CD4-positive, alpha-beta T cell treated with Interleukin-15 for 4 hours (primary cell): ENCODE results near the gene SLC6A18.

Experiments used
- DNase-seq: peaks from one replicate; pipeline ENCODE4 v3.0.0-alpha.2; 2020; ENCODE audit warnings: low spot score

SLC6A18 gene

DNA sequence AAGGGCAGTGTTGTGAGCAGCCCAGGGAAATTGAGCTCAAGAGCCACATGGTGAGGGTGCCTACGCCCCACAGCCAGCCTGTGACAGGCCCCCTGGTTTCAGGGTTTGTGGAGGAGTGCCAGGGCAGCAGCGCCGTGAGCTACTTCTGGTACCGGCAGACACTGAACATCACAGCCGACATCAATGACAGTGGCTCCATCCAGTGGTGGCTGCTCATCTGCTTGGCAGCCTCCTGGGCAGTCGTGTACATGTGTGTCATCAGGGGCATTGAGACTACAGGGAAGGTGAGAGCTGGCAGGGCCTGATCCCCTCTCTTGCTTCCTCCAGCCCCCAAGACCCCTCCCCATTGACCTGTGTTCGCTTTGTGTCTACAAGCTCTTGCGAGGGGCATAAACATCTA, 10.2 kb downstream of the SLC6A18 start:
- no peak for DNase-seq

DNA sequence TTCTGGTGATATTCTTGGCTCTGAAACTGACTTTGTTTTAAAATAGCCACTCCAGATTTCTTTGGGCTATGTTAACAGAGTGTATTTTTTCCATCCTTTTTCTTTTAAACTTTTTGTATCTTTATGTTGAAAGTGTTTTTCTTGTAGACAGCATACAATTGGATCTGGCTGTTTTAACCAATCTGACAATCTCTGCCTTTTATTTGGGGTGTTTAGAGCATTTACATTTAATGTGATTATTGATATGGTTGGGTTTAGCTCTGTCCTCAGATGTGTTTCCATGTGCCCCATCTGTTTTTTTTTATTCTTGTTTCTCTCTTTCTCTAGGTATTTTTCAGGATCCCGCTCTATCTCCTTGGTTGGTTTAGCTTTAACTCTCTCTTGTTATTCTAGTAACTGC, 10.7 kb downstream of the SLC6A18 start:
- no peak for DNase-seq

DNA sequence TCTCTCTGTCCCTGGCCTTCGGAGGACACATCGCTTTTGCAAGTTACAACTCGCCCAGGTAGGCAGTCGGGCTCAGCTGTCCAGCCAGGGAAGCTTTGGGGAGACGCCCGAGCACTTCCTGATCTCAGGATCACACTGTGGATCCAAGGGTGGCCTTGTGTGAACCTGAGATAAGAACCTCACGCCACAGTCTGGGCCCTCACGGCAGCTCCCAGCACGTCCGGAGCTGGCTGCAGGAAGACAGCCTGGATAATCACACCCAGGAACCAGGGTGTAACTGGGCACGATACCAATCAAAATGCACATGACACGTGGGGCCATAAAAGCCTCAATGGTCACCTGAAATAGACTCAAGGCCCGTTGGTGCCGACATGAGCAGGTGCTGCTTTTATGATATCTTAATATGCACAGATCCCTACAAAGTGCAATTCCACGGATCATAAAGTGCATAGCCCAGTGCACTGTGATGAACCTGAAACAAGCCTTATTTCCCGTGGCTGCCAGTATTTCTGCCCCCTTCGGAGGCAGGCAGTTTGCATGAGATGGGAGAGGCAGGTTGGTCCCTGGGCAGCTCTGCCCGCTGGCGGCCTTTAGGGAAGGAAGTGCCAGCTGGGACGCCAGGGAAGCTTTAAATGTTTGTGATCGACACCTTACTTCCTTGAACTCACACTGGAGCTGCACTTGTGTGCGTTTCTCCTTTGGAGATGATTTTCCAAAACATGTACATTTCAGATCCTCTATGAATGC, 14.5 kb downstream of the SLC6A18 start:
- no peak for DNase-seq

DNA sequence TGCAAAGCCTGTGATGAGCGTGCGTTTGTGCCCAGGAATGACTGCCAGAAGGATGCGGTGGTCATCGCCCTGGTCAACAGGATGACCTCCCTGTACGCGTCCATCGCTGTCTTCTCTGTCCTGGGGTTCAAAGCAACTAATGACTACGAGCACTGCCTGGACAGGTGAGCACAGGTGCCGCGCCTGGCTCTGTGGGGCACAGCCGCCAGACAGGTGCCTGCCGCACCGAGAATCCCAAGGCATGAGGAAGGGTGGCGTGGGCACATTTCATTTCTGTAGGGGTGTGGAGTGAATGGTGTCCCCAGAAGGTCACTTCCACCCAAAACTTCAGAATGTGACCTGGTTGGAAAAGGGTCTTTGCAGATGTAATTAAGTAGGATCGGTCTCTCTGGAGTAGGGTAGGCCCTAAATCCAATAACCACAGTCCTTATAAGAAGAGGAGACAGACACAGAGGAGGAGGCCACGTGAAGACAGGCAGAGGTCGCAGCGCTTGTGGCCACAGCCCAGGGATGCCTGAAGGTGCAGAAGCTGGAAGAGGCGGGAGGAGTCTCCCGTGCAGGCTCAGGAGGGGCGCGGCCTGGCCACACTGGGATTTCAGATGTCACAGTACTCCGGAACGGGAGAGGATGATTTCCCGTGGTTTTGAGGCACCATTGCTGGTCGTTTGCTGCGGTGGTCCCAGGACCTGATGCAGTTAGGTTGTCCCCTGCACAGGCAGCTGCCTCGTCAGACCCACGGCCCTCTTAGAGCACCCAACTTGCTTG, 15.5 kb downstream of the SLC6A18 start:
- DNase-seq = no peak

DNA sequence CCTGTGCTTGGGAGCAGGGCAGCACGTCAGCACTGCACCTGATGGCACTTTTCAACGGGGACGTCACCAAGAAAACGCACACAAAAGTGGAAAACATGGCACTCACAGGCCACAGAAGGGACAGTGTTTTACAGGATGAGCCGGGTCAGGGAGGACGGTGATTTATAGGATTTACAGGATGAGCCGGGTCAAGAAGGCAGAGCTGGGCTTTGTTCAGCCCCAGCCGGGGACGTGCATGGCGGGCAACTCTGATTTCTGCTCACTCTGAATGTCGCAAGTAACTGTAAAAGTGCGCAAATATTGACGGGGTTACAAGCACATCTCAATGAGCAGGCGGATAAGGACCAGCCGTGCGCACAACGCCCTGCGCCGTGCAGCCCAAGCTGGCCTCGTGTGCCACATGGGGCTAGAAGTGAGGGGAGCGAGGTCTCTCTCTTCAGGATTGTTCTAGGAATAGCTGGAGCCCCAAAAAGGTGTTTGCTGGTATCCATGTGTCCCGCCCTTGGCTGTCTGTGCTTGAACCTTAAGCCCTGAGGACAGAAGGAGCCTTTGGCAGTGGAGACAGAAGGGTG, 16.4 kb downstream of the SLC6A18 start:
- no peak for DNase-seq

DNA sequence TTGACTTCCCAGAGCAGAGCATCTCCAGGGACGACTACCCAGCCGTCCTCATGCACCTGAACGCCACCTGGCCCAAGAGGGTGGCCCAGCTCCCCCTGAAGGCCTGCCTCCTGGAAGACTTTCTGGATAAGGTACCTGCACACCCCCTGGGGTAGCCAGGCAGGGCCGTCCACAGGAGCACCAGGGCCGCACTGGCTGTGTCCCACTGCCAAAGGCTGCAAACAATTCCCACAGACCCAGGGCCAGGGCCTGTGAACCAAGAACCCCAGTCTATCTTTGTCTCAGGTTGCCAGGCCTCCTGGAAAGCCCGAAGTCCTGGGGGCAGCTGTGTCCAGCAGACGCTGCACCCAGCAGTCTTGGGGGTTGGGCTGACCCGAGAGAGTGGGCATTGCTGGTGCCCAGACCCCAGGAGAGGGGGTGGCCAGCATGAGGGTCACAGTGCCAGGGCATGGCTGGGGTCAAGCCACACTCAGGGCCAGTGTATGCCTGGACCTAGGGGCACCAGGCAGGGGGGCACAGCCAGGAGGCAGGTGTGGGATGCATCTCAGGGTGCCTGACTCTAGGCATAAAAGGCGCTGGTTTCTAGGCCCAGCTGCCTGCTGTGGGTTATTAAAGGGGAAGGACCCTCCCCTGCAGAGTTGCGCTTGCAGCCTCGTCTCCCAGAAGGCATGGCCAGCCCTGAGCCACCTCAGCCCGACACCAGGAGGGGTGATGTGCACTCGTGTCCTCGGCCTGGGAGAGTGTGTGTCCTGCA, 17.7 kb downstream of the SLC6A18 start:
- no peak for DNase-seq

DNA sequence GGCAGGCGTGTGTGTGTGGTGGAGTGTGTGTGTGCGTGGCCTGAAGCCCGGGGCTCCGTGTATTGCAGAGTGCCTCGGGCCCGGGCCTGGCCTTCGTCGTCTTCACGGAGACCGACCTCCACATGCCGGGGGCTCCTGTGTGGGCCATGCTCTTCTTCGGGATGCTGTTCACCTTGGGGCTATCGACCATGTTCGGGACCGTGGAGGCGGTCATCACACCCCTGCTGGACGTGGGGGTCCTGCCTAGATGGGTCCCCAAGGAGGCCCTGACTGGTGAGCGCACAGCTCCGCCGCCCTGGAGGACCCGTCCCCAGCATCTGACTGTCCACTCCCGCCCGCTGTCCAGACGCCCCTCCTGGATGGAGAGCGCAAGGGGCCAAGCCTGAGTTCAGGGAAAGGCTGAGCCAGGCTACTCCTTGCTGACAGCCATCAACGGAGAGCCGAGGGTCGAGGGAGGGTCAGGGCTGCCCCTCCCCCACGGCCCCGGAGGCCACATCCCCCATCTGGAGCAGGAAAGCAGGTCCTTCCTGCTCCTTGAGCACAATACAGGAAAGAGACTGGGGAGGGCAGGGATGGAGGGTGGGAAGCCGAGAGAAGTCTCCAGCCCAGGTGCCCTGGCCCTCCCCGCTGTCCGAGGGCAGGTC, 18.4 kb downstream of the SLC6A18 start:
- DNase-seq = no peak

DNA sequence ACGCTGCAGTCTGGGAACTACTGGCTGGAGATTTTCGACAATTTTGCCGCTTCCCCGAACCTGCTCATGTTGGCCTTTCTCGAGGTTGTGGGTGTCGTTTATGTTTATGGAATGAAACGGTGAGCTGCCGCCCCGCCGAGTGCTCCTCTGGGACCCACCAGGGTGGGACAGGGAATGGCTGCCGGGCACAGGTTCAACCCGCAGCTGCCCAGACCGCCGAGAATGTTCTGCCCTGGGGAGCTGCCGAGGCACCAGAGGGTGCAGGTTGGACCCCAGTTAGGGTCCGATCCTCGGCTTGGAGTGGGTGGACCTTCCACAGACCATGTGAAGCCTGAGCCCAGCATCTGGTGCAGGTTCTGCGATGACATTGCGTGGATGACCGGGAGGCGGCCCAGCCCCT, 19.1 kb downstream of the SLC6A18 start:
- DNase-seq = no peak

DNA sequence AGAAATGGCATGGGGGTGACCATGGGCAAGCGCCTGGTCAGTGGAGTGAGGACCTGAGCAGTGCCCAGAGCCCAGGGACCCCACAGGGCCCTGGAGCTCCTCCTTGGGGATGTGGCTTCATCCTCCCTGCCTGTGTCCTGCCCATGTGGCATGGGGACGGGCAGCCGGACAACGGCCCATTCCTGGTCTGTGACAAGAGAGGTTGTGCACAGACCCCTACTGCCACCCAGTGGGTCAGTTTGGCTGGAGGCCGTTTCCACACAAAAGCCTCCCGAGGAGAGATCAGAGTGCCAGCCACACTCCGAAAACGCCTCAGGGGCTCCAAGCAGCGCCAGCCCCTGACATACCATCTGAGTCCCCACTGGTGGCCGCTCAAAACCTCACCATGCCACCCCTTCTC, 19.8 kb downstream of the SLC6A18 start:
- DNase-seq = no peak

DNA sequence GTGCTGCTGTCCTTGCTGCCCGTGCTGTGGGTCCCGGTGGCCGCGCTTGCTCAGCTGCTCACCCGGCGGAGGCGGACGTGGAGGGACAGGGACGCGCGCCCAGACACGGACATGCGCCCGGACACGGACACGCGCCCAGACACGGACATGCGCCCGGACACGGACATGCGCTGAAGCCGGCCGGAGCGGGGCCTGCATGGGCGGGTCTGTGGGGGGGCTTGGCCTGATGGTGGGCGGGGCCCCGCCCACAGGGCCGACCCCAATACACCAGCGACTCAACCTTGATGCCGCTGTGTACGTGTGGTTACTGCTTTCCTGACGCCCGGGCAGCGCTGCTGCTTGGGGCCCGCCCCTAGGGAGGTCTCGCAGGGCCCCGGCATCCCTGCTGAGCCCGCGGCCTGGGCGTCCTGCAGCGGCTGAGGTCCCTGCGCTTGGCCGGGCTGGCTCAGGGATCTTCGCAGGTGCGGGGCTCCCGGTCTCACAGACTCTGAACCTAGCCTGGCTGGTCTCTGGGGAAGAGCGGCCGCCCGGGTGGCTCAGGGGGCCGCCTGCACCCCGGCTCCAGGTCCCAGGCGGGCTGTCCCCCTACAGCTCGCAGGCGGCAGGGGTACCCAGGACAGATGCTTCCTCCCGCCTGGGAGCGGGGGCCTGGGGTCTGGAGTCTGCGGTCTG, 20.9 kb downstream of the SLC6A18 start:
- no peak for DNase-seq

DNA sequence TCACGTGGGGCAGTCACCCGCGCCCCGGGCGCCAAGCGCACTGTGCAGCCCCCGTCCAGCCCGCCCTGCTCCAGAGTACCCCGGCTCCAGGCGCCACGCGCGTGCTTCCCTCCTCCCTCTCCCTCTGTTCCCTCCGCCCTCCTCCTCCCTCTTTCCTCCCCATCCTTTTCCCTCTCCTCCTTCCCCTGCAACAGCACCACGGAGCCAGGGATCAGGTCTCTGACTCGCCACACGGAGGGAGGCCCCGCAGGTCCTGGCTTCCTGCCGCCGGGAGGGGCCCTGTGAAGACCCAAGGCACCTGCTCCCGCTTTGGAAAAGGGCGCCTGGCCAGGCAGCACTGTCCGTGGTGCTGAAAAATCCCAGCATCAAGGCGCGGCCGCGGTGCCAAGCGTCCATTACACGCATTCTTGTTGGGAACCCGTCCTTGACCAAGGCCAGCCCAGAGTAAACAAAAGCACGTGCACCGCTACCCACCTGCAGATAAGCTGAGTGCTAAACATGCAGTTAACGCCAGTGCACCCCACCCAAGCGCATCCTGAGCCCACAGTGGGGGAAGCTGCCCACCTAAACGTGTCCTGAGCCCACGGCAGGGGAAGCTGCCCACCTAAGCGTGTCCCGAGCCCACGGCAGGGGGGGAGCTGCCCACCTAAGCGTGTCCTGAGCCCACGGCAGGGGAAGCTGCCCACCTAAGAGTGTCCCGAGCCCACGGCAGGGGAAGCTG, 21.7 kb downstream of the SLC6A18 start:
- no peak for DNase-seq

DNA sequence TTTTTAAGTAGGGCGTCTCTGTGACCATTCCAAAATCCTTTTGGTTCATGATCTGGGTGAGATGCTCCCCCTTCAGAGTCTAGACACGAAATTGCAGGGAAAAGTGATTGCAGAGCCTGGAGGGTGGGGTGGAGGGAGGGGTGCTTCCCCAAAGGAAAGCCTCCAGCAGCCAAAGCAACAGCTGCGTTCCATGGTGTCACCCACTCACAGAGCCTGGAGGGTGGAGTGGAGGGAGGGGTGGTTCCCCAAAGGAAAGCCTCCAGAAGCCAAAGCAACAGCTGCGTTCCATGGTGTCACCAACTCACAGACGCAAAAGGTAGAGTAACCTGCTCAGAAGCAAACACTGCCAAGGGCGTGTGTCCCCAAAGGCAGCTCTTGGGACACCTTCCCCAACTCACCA, 22.6 kb downstream of the SLC6A18 start:
- no peak for DNase-seq

DNA sequence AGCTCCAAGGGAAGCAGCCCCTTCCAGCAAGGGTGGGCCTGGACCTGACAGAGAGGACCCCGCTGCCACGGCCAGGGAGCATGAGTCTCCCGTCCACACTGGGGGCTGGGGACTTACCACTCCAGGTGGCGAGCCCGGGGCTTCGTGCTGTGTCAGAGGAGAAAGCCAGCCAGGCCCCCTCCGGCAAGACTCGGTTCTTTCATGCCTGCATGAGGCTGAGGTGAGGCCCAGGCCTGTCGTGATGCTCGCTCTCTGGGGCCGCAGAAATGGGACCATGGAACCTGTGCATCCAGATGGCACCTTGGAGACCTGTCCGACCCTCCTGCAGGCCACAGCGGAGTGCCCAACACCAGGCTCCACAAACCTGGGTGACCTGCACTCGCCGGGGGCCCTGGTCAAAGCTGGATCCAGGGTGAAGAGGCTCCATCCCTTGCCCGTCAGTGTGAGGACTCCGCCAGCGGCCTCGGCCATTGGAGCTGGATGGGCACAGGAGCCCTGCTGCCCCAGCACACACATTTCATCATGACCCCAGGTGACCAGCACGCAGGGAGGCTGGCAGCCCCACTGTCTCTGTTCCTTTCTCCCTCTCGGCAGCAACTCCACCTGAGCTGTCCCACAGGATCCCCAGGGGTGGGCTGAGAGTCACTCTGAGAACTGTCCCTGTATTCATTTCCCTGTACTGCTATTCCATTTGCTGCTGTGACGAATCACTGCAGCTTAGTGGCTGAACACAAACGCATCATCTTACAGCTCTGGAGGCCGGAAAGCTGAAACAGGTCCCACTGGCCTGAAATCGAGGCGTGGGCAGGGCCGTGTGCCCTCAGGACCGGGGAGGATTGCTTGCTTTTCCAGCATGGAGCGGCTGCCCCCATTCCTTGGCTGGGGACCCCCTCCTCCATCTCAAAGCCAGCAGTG, 24.4 kb downstream of the SLC6A18 start:
- DNase-seq = no peak

DNA sequence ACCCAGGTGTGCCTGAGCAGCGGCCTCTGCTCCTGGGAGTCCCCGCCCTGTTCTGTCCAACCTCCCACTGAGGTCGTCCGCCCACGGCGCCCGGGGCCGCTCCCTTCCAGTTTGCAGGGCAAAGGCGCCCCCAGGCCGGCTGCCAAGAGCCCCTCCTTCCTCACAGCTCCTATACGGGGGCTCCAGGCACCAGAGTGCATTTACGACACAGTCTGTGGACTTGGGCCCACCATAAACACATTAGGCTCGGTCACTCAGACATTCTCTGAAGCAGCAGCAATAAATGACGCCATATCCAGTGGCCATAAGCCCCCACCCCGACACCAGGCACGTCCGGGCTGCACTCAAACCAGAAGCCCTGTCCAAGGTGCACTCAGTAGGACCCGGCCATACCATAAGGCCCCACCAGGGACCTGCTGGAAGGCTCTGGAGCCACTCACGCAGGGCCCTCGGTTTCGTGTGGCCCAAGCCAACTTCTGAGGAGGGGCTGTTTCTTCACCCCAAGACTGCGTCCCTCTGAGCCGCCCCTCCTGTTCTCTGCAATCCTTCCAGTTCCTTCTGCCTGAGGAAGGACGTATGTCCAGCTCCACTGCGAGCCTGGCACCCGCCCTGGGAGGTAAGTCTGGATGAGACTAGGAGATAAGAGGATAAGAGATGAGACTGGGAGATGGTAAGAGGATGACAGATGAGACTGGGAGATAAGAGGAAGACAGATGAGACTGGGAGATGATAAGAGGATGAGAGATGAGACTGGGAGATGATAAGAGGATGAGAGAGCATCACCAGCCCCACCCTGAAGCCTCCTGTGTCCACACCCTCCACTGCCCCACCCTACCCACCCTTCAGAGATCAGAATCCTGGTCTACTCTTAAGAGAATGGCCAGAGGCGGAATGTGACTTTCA, 26.7 kb downstream of the SLC6A18 start:
- no peak for DNase-seq

DNA sequence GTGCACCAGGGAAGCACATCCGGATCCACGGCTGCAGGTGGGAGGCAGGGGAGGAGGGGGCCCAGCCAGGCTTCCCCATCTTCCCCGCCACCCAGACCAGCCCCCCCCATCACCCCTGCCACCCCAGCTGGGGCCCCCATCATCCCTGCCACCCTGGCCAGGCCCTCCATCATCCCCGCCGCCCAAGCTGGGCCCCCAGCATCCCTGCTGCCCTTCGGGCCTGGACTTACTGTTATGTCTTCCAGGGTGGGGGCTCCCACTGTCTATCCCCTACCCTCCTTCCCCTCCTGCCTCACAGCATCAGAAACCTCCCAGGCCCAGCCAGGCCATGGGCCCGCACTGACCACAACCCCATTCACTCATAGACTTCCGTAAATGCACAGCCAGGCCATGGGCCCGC, 27.5 kb downstream of the SLC6A18 start:
- no peak for DNase-seq

DNA sequence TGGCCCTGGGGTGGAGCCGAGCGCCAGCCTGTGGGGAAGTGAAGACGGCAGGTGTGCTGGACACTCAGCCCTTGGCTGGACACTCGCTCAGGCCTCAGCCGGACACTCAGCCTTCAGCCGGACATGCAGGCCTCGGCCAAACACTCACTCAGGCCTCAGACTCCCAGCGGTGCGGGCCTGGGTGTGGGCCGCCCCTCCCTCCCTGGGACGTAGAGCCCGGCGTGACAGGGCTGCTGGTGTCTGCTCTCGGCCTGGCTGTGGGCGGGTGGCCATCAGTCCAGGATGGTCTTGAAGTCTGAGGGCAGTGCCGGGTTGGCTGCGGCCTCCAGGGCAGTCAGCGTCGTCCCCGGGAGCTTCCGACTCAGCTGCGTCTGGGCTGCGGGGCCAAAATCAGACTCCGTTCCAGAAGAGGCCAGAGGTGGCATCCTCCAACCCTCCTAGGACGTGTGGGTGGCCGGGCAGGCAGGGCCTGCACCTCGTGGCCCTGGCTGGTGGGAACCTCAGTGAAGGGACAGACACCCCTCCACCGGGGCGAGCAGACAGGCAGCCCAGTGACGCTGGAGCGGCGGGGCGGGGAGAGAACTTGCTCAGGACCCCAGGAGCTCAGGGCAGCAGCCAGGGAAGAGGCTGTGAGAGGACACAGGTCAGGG, 28.4 kb downstream of the SLC6A18 start:
- DNase-seq = no peak

DNA sequence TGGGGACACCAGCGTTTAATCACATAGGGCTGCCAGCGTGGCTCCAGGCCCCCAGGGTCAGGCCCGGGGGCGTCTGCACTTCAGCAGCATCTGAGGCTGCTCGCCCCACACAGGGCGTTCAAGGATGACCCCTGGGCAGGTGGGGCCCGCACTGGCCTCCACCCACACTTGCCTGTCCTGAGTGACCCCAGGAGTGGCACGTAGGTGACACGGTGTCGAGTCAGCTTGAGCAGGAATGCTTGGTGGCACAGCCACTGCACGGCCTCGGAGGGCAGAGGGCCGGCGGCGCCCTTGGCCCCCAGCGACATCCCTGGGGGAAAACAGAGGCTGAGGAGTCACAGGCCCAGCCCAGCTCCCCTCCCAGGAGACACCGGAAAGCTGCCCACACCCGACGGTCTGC, 29.0 kb downstream of the SLC6A18 start:
- no peak for DNase-seq

DNA sequence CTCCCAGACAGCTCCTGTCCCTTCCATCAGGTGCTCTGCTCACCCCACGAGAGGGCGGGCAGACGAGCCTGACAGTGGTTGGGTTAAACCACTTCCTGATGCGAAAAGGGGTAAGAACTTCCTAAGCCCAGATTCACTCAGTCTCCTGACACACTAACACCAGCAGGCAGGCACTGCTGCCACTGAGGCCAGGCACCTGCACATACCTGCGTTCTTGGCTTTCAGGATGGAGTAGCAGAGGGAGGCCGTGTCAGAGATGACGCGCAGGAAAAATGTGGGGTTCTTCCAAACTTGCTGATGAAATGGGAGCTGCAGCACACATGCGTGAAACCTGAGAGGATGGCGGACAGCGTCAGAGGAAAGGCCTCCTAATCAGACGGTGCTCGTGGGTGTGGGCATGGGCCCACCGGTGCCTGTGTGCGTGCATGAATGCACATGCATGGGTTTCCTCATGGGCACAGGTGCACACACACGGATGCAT, 29.9 kb downstream of the SLC6A18 start:
- DNase-seq = peak; percentile 43
